ENCODE data around the gene TRAF7.

Gene TRAF7

DNA sequence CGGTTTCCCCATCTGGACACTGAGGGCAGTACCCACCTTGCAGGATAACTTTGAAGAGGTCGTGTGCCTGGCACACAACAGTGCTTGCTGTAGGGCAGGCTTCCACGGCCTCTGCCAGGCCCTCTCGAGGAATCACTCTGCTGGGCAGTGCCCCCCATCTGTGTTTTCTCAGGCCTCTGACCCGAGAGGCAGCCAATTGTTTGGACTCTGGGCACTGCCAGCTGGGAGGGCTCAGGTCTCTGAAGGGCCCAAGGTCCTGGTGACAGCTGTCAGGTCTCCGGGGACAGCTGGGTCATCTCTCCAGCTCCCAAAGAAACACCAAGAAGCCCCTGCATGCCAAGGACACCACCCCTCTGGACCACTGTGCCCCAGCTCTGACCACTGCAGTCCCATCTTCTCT is 8.2 kb upstream of the TRAF7 start:
- TF ChIP-seq, protein P1, sequence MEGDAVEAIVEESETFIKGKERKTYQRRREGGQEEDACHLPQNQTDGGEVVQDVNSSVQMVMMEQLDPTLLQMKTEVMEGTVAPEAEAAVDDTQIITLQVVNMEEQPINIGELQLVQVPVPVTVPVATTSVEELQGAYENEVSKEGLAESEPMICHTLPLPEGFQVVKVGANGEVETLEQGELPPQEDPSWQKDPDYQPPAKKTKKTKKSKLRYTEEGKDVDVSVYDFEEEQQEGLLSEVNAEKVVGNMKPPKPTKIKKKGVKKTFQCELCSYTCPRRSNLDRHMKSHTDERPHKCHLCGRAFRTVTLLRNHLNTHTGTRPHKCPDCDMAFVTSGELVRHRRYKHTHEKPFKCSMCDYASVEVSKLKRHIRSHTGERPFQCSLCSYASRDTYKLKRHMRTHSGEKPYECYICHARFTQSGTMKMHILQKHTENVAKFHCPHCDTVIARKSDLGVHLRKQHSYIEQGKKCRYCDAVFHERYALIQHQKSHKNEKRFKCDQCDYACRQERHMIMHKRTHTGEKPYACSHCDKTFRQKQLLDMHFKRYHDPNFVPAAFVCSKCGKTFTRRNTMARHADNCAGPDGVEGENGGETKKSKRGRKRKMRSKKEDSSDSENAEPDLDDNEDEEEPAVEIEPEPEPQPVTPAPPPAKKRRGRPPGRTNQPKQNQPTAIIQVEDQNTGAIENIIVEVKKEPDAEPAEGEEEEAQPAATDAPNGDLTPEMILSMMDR (conservative IDR thresholded peaks at IDR 0.05; ENCODE audit: low read length): no peak
- no peak overlapping the region for H3K4me3 ChIP-seq (ENCODE audit: low read length)
- no peak for DNase-seq (ENCODE audit: low read depth)

- no peak for DNase-seq (ENCODE audit: low read depth)
- peak within 1 kb of the TSS; percentile 37 for H3K4me3 ChIP-seq (ENCODE audit: low read length)
- TF ChIP-seq, protein P1 (conservative IDR thresholded peaks at IDR 0.05; ENCODE audit: low read length): no peak
Observed at GRCh38 chr16:2147981-2148671, 7.5 kb upstream of the TRAF7 start, which contains the start of gene RAB26. RAB26 (plus strand) TSS chr16:2148625; CDS start chr16:2148784, 159 bp downstream.

GRCh38 chr16:2148714-2149629 is 6.6 kb upstream of the TRAF7 start:
- TF ChIP-seq, protein P1 (conservative IDR thresholded peaks at IDR 0.05; ENCODE audit: low read length): no peak
- H3K4me3 ChIP-seq (ENCODE audit: low read length): peak overlapping the region; percentile 37
- no peak for DNase-seq (ENCODE audit: low read depth)

DNA sequence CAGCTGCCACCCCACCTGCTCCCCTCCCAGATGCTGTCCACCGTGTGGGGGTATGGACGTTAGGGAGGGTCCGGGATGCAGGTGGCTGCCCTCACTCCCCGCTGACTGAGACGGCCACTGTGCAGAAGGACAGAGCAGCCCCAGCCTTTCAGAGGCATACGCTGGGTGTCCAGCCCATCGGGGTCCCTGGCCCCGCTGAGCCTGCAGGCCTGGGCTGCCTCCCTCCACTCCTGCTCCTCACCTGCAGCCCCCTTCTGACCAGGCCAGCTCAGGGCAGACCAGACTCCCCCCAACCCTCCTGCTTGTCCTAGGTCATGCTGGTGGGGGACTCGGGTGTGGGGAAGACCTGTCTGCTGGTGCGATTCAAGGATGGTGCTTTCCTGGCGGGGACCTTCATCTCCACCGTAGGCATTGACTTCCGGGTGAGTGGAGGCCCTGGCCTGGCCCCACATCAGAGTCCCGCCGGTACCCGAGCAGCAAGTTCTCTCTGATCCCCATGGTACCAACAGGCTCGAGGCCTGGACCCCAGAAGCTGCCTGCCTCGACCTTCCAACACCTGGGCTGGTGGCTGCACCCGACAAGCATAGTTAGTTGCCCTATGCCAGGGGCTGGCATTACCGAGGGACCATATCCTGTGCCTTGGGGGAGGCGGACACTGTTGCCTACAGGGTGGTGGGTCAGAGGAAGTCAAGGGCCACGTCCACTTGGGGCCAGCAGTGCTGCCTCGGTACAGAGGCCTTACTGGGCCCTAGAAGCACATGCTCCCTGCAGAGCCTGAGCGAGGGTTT is 5.8 kb upstream of the TRAF7 start:
- no peak for DNase-seq (ENCODE audit: low read depth)
- TF ChIP-seq, protein P1 (conservative IDR thresholded peaks at IDR 0.05; ENCODE audit: low read length): no peak
- no peak overlapping the region for H3K4me3 ChIP-seq (ENCODE audit: low read length)

- H3K4me3 ChIP-seq (ENCODE audit: low read length): no peak overlapping the region
- TF ChIP-seq, protein P1 (conservative IDR thresholded peaks at IDR 0.05; ENCODE audit: low read length): no peak
- DNase-seq (ENCODE audit: low read depth): no peak
Observed at GRCh38 chr16:2150418-2151187, 5.0 kb upstream of the TRAF7 start.
